Measurements from ENCODE around the gene SPOPL.
"Not testable (repeated sequence)": the region's sequence is repeated elsewhere in the genome, so short reads cannot be mapped to it uniquely, and the experiment has no call there.

Gene SPOPL

GRCh38 chr2:138495384-138495783 is 6.2 kb upstream of the SPOPL start:
- DNase-seq: no peak

- DNase-seq: no peak
Observed at GRCh38 chr2:138496096-138496651, 5.4 kb upstream of the SPOPL start.

- no peak for DNase-seq
Observed at GRCh38 chr2:138497294-138497693, 4.3 kb upstream of the SPOPL start.

- no peak for DNase-seq
Observed at GRCh38 chr2:138499684-138500083, 1.9 kb upstream of the SPOPL start.

GRCh38 chr2:138500592-138501424 is 762 bp upstream of the SPOPL start:
- DNase-seq: no peak

- DNase-seq: no peak
Observed at GRCh38 chr2:138502255-138503086, 901 bp downstream of the SPOPL start.

GRCh38 chr2:138503087-138503442 is 1.5 kb downstream of the SPOPL start:
- no peak for DNase-seq

GRCh38 chr2:138503652-138504051 is 2.1 kb downstream of the SPOPL start:
- no peak for DNase-seq

- no peak for DNase-seq
Observed at GRCh38 chr2:138504092-138504491, 2.5 kb downstream of the SPOPL start.

GRCh38 chr2:138504546-138505235 is 3.1 kb downstream of the SPOPL start:
- DNase-seq: no peak

GRCh38 chr2:138507267-138507666 is 5.7 kb downstream of the SPOPL start:
- peak; percentile 28 for DNase-seq

GRCh38 chr2:138510319-138510718 is 8.7 kb downstream of the SPOPL start:
- DNase-seq: no peak

GRCh38 chr2:138512672-138513071 is 11.1 kb downstream of the SPOPL start:
- DNase-seq: no peak

- no peak for DNase-seq
Observed at GRCh38 chr2:138514173-138514572, 12.6 kb downstream of the SPOPL start.

GRCh38 chr2:138515092-138515491 is 13.5 kb downstream of the SPOPL start:
- DNase-seq: no peak

- DNase-seq: no peak
Observed at GRCh38 chr2:138516030-138516704, 14.6 kb downstream of the SPOPL start.

GRCh38 chr2:138518860-138519259 is 17.3 kb downstream of the SPOPL start:
- DNase-seq: no peak

- DNase-seq: no peak
Observed at GRCh38 chr2:138521821-138522220, 20.3 kb downstream of the SPOPL start.

- DNase-seq: no peak
Observed at GRCh38 chr2:138522556-138522955, 21.0 kb downstream of the SPOPL start.

GRCh38 chr2:138523018-138523672 is 21.6 kb downstream of the SPOPL start:
- DNase-seq: not testable (repeated sequence)

GRCh38 chr2:138523673-138524042 is 22.1 kb downstream of the SPOPL start:
- DNase-seq: not testable (repeated sequence)

- not testable (repeated sequence) for DNase-seq
Observed at GRCh38 chr2:138524353-138524752, 22.8 kb downstream of the SPOPL start.

Data from COR-L47 (cell line).